Thymus (tissue), 11 donors: ENCODE results near the gene KLF12. TPM values are rescaled to one million over a fixed set of nuclear protein-coding genes. Genes with fewer than 3 reads are reported as not detected.
A peak's percentile ranks its signal among the peaks of the same experiment; 100 is the strongest.

ENCODE experiments used
- DNase-seq, 9 donors: peaks; one replicate each; pipeline ENCODE4 v3.0.0-alpha.2; 2013; ENCODE audit warnings: low spot score in 9 of 9, low read depth in 6 of 9, missing footprints in 1 of 9
- H3K27ac ChIP-seq, 2 donors: one replicate each; pipeline ENCODE4 v1.5.1; 2013; ENCODE audit warnings: control low read depth in 1 of 2, low read depth in 1 of 2, low read length in 1 of 2, mild to moderate bottlenecking in 1 of 2, moderate library complexity in 1 of 2
- H3K27me3 ChIP-seq, 2 donors: one replicate each; pipeline ENCODE4 v1.5.1; 2013; ENCODE audit warnings: low read length in 1 of 2; ENCODE audit not compliant: control insufficient read depth in 2 of 2, insufficient read depth in 1 of 2
- H3K36me3 ChIP-seq, 2 donors: one replicate each; pipeline ENCODE4 v1.5.1; 2013; ENCODE audit warnings: low read length in 1 of 2, mild to moderate bottlenecking in 1 of 2, moderate library complexity in 1 of 2; ENCODE audit not compliant: control insufficient read depth in 2 of 2, insufficient read depth in 2 of 2
- H3K4me1 ChIP-seq, 2 donors: one replicate each; pipeline ENCODE4 v1.5.1; 2013; ENCODE audit warnings: low read length in 2 of 2; ENCODE audit not compliant: control insufficient read depth in 2 of 2, insufficient read depth in 2 of 2
- H3K4me3 ChIP-seq, 2 donors: one replicate each; pipeline ENCODE4 v1.5.1; 2013; ENCODE audit warnings: low read length in 2 of 2, control low read depth in 1 of 2, mild to moderate bottlenecking in 1 of 2
- H3K9me3 ChIP-seq, 2 donors: one replicate each; pipeline ENCODE4 v1.5.1; 2013; ENCODE audit warnings: low read length in 1 of 2, mild to moderate bottlenecking in 1 of 2; ENCODE audit not compliant: control insufficient read depth in 2 of 2, insufficient read depth in 1 of 2
- WGBS: extraction: QIAGEN DNeasy Blood & Tissue Kit; methylation state at CpG from one replicate; pipeline ENCODE4 v1.1.7; 2013; 5-methylcytosine and 5-hydroxymethylcytosine counted together
- polyA plus RNA-seq: library from polyadenylated mRNA; stranded (reverse); fragments of 200-250 nt; gene quantifications from one replicate; pipeline ENCODE4 v1.2.3, GENCODE V29; 2013
- total RNA-seq: library from RNA; stranded (reverse); fragments of 120-200 nt; gene quantifications from one replicate; pipeline ENCODE4 v1.2.4, GENCODE V29; 2013
- donor health status: healthy.

Gene KLF12
- total and polyA plus RNA-seq, 2 donors, result 4.3 to 15.8 TPM

GRCh38 chr13:74131227-74131626 is 3.0 kb downstream of the KLF12 start:
- Histone ChIP-seq H3K4me1 (peaks cover 6 to 13% of the 10 kb centered on the region in 2 donors), H3K36me3 (no peaks in the 10 kb centered on the region), H3K27me3 (peaks cover 0 to 6% of the 10 kb centered on the region in 2 donors), H3K4me3 (no peak overlapping the region), H3K27ac (peak overlapping the region in 1 of 2 donors; percentile 52), H3K9me3 (no peaks in the 10 kb centered on the region)
- DNase-seq, result no peak
- WGBS, result 97% methylated on average over 3 of the region's 3 CpGs

DNA sequence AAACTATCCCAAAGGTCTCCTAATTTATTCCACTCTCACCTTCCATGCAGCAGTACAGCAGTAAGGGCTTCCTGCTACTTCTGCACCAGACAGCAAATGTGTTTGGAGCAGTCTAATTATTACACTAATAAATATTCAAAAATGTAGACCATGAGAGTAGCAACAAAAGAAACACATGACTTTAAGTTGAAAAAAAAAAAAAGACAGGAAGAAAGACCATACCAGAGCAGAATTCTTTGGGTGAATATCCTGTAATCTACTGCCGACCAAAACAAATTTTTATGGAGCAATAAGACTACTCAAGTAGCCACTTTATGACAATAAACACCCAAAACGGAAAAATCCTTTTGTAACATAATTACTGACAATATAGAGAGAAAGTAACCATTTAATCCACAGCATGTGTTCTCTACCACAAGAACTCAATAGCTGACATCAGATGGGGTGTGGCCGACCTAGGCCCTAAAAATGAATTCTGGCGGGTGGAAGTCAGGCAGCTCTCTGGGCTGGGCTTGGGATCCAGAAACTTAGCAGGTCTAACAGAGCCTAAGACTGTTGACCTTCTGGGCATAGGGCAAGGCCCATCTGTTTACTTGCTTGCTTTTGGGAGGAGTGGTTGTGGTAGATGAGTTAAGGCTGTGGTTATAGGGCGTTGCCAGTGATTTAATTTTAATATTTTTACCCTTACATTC is 4.6 kb downstream of the KLF12 start:
- Histone ChIP-seq H3K9me3 (no peaks in the 10 kb centered on the region), H3K4me1 (peaks cover 6% of the 10 kb centered on the region in 2 donors), H3K27ac (no peak overlapping the region), H3K27me3 (no peaks in the 10 kb centered on the region), H3K4me3 (no peak overlapping the region), H3K36me3 (no peaks in the 10 kb centered on the region)
- peak in 1 of 9 donors; percentile 13 for DNase-seq
- WGBS, result 83% methylated on average over 5 of the region's 5 CpGs

DNA sequence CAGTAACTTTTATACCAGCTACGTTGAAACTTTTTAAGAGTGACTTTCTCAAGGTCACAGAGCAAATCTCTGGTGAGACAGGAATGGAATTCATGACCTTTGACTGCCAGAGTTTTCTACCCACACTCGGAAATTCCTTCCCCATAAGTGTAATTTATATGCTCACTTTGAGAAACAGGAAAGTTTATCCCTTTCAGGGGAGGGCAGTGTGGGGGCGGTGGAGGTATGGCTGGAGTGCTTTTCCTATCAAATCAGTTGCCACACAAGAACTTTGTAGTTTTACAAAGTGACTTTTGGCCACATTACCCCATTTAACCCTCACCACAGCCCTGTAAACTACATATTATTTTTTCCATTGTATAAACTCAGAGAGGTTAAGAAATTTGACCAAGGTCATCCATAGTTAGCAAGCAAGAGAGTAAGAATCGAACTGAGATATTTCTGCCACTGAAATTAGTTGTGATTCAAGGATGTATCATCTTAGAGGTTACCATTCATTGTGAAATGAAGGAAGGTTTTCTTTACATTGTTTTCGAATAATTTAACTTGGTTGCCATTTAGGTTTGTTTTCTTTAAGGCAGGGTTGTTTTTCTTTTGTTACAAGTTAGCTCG is 5.9 kb downstream of the KLF12 start:
- no peak for DNase-seq
- H3K27me3 ChIP-seq, result no peaks in the 10 kb centered on the region
- 95% methylated on average over 6 of the region's 6 CpGs for WGBS
- no peaks in the 10 kb centered on the region for H3K9me3 ChIP-seq
- no peak overlapping the region for H3K4me3 ChIP-seq
- H3K36me3 ChIP-seq, result no peaks in the 10 kb centered on the region
- peaks cover 6% of the 10 kb centered on the region in 2 donors for H3K4me1 ChIP-seq
- no peak overlapping the region for H3K27ac ChIP-seq

GRCh38 chr13:74118328-74118727 is 15.9 kb downstream of the KLF12 start:
- Histone ChIP-seq H3K4me3 (no peak overlapping the region), H3K27ac (no peak overlapping the region), H3K9me3 (peaks cover 0 to 8% of the 10 kb centered on the region in 2 donors), H3K27me3 (no peaks in the 10 kb centered on the region), H3K4me1 (no peaks in the 10 kb centered on the region), H3K36me3 (no peaks in the 10 kb centered on the region)
- DNase-seq, result no peak
- 99% methylated on average over 4 of the region's 4 CpGs for WGBS

DNA sequence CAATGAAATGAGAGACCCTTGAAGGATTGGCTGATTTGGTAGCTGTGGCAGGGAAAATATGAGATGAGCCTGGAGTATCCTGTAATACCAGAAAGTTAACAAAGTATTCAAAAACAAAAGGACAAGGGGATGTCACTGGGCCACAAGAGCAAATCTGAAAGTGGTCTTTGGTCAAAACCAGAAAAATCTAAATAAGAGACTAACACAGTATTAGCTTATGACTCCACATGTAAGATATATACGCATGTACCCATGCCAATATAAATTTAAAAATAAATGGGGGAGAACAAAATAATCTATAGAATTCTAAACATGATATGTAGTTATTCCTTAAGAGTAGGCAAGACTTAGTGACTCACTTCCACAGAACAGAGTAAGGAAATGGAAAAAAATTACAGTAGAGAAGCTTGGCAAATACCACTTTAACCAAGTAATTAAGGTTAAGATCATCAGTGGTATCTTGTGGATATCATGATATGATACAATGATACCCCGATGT is 16.9 kb downstream of the KLF12 start:
- H3K9me3 ChIP-seq, result peaks cover 0 to 8% of the 10 kb centered on the region in 2 donors
- H3K36me3 ChIP-seq, result no peaks in the 10 kb centered on the region
- no peak for DNase-seq
- H3K27ac ChIP-seq, result no peak overlapping the region
- no peaks in the 10 kb centered on the region for H3K27me3 ChIP-seq
- 75% methylated on average over 2 of the region's 2 CpGs for WGBS
- no peaks in the 10 kb centered on the region for H3K4me1 ChIP-seq
- H3K4me3 ChIP-seq, result no peak overlapping the region

DNA sequence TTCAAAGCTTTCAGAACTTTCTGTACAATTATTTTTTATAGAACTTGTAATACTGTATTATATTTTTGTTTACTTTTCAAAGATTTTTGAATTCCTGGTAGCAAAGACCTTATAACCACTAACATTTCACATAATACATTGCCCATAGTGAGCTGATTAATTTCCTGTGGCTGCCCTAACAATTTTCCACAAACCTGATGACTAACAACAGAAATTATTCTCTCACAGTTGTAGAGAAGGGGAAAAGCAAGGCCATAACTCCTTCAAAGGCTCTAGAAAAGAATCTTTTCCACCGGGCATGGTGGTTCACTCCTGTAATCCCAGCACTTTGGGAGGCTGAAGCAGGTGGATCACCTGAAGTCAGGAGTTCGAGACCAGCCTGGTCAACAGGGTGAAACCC is 19.1 kb downstream of the KLF12 start:
- no peak for DNase-seq
- Histone ChIP-seq H3K36me3 (no peaks in the 10 kb centered on the region), H3K9me3 (peaks cover 0 to 6% of the 10 kb centered on the region in 2 donors), H3K27me3 (no peaks in the 10 kb centered on the region), H3K4me1 (no peaks in the 10 kb centered on the region), H3K4me3 (no peak overlapping the region), H3K27ac (no peak overlapping the region)
- WGBS, result 98% methylated on average over 2 of the region's 2 CpGs

GRCh38 chr13:74114641-74115040 is 19.6 kb downstream of the KLF12 start:
- 98% methylated on average over 5 of the region's 5 CpGs for WGBS
- Histone ChIP-seq H3K36me3 (no peaks in the 10 kb centered on the region), H3K9me3 (peaks cover 0 to 4% of the 10 kb centered on the region in 2 donors), H3K27me3 (no peaks in the 10 kb centered on the region), H3K4me3 (no peak overlapping the region), H3K4me1 (no peaks in the 10 kb centered on the region), H3K27ac (no peak overlapping the region)
- DNase-seq, result no peak

DNA sequence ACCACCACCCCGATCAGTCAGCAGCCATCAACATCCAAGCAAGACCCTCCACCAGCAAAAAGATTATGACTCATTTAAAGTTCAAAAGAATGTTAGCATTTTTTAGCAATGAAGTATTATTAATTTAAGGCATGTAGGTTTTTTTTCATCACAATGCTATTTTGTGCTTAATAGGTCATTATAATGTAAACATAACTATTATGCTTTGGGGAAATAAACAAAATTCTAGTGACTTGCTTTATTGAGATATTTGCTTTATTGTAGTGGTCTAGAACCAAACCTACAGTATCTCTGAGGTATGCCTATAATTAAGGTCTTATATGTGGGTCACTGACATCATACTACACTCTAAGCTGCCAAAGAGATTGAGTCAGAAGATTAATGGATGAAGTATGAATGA is 20.0 kb downstream of the KLF12 start:
- WGBS, result 100% methylated on average over 1 of the region's 1 CpG
- Histone ChIP-seq H3K36me3 (no peaks in the 10 kb centered on the region), H3K9me3 (peaks cover 0 to 4% of the 10 kb centered on the region in 2 donors), H3K4me1 (no peaks in the 10 kb centered on the region), H3K27me3 (no peaks in the 10 kb centered on the region), H3K4me3 (no peak overlapping the region), H3K27ac (no peak overlapping the region)
- DNase-seq, result no peak

DNA sequence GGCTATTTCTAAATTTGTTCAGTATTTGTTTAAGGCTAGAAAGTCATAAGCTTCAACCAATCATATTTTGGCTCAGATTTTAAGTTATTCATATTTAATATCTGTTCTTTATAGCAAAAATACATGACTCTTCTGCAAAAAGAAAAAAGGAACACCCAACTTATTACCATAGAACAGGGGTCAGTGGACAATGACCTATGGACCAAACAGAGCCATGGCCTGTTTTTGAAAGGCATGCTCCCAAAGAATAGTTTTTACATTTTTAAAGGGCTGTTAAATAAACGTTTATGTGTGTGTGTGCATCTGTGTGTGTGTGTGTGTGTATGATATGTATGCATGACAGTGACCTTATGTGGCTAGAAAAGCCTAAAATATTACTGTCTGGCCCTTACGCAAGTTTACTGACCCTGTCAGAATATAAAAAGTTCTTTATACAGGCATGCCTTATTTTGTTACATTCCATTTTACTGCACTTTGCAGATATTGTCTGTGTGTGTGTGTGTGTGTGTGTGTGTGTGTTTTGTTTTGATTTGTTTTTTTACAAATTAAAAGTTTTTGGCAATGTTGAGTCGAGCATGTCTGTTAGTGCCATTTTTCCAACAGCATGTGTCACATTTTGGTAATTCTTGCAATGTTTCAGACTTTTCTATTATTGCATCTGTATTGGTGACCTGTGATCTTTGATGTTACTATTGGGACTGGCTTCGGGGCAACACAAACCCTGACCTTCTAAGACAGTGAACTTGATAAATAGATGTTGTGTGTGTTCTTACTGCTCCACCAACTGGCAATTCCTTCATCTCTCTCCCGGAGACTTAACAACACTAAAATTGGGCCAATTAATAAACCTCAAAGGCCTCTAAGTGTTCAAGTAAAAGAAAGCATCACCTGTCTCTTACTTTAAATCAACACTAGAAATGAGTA is 22.0 kb downstream of the KLF12 start:
- H3K4me3 ChIP-seq, result no peak overlapping the region
- 94% methylated on average over 5 of the region's 5 CpGs for WGBS
- no peak for DNase-seq
- no peaks in the 10 kb centered on the region for H3K36me3 ChIP-seq
- no peak overlapping the region for H3K27ac ChIP-seq
- no peaks in the 10 kb centered on the region for H3K27me3 ChIP-seq
- H3K9me3 ChIP-seq, result no peaks in the 10 kb centered on the region
- no peaks in the 10 kb centered on the region for H3K4me1 ChIP-seq
